Cerebellar cortex (tissue), 1 donor: Measurements from ENCODE around the gene CRYGS.
"Not testable (repeated sequence)": the region's sequence is repeated elsewhere in the genome, so short reads cannot be mapped to it uniquely, and the experiment has no call there.

Source experiments
- DNase-seq: peaks from one replicate; pipeline ENCODE4 v3.0.0-alpha.2; 2015; ENCODE audit warnings: low spot score

Gene CRYGS

GRCh38 chr3:186544281-186544680 is at the start of gene CRYGS:
TSS of gene CRYGS (minus strand) at chr3:186544380. CDS start at chr3:186544326, 54 bp downstream.
- DNase-seq: no peak

DNA sequence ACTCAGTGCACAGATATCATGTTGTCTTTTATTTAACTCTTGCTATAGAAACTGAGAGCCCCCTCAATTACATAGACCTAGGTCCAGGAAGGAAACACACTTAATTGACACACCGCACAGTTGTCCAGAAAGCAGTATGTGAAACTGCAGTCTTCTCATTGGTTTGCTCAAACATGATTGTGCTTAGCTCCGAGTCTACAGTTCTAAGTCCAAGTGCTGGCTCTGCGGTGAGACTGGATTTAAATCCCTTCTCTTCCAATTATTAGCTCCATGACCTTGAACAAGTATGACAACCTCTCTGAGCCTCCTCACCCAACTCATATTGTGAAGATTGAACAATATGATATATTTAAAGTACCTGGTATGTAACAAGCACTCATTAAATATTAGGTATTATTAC is 49.7 kb upstream of the CRYGS start:
- no peak for DNase-seq

GRCh38 chr3:186592682-186593081 is 48.5 kb upstream of the CRYGS start:
- DNase-seq: no peak

- DNase-seq: no peak
Measured at GRCh38 chr3:186590580-186591295, 46.6 kb upstream of the CRYGS start.

GRCh38 chr3:186589856-186590579 is 45.8 kb upstream of the CRYGS start:
- no peak for DNase-seq

DNA sequence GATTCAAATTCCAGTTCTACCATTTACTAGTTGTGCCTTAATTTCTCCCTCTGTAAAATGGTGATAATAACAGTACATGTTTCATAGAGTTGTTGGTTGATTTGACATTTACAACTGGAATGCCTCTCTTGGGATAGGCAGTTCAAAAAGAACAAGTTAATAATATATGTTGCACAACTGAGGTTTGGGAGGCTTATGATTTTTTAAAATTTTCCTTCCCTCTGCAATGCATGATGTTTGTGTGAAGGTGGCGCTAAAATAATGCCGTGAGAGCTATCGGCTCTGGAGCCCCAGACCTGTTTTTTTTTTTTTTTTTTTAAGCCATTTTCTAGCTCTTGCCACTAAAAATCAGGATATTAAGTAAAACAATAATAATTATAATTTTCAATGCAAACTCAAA is 44.9 kb upstream of the CRYGS start:
- no peak for DNase-seq

DNA sequence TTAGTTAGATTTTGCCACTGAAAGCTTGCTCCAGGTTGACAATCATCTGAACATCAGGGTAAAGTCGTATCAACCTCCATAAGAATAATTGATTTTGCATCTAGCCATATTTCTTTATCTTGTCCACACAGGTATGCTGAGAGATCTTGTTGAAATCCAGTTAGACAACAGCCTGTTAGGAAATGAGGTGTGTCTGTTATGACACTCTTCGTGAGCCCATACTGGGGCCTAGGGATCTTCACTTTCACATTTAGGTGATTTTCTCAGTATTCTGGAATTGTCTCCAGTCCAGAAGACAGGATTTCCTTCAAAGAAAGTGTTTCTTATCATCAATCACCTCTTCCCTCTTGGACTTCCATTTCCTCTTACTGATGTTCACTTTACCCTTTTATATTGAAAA is 44.5 kb upstream of the CRYGS start:
- DNase-seq: no peak

DNA sequence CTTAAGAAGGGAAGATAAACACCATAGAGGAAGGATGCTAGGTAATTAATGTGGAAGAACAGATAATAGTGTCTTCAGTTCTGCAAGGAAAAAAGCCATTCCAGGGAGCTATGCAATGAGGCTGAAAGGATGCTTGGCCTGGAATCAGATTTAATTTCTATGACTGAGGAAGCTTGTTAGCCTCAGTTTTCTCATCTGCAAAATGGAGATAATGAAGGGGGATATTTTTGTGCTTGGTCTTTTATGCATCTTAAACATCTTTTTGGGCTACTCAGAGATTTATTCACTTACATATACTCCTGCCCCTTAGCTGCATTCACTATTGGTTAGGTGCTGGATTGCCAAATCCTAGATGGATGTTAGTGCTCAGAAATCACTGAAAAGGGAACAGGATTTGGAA is 43.0 kb upstream of the CRYGS start:
- no peak for DNase-seq

GRCh38 chr3:186586245-186586644 is 42.1 kb upstream of the CRYGS start:
- DNase-seq: not testable (repeated sequence)

- DNase-seq: no peak
Measured at GRCh38 chr3:186583831-186584230, 39.7 kb upstream of the CRYGS start.

GRCh38 chr3:186582541-186582940 is 38.4 kb upstream of the CRYGS start:
- DNase-seq: no peak

DNA sequence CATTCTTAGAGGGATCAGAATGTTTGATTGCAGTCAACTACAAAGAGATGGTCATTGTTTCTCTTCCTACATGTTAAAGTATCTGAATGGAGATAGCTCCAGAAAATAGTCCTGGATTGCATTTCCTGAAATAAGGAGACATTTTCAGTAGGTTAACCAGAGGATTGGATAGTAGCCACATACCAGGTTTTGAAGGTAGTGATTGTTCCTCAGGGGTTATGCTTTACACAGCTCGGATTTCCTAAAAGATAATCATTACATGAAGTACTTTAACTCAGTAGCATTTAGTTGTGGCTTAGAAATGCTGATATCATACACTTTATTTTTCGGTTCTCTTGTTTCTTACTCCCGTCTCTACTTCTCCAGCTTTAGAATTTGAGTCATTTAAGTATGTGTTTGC is 36.6 kb upstream of the CRYGS start:
- no peak for DNase-seq

DNA sequence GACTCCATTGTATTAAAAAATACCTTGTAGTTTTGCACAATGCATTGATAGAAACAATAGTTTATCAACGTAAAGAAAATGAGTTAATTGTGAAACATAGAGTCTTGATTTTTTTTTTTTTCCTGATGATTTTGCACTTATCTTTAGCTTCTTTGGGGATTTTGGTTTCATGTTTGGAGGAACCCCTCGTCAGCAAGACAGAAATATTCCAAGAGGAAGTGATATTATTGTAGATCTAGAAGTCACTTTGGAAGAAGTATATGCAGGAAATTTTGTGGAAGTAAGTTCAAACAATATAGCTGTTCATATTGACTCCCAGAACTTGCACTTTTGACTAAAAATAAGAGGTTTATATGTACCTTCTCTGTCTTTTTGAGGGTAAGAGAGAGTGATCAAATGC is 33.3 kb upstream of the CRYGS start:
- DNase-seq: no peak

DNA sequence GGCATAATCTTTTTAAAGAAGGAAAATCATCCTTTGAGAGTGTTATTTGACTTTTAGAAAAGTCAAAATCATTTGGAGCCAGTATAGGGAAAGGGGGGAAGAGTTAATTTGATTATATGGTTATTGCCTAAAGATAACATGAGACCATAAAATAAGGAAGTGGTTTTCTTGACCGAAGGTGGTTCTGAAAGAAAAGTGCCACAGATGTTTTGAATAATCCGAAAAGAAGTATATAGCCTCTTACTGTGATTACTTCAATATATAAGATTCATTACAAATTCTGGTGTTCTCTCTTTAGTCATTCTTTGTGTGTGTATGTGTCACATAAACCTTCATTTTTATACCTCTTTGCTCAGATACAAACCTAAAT is 27.4 kb upstream of the CRYGS start:
- DNase-seq: no peak

- no peak for DNase-seq
Measured at GRCh38 chr3:186570941-186571643, 26.9 kb upstream of the CRYGS start.

GRCh38 chr3:186570096-186570940 is 26.1 kb upstream of the CRYGS start, which contains the start of gene DNAJB11:
TSS of gene DNAJB11 (plus strand) at chr3:186570720. CDS start at chr3:186570898, 178 bp downstream.
- DNase-seq: peak; percentile 100

DNA sequence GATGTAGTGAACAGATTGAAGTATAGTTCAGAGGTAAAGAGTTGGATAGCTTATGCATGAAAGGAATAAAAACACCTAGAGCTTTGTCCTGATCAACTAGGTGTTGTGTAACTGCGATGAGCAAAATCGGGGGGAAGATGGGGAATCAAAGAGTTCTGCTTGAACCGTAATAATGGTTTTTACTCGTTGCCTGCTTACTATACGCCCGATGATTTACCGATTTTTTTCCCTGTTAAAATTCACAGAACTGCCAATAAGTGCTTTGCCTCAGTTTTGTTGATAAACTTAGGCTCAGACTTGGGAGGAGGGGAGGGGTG is 25.6 kb upstream of the CRYGS start:
- no peak for DNase-seq

- not testable (repeated sequence) for DNase-seq
Measured at GRCh38 chr3:186569361-186569760, 25.2 kb upstream of the CRYGS start.

GRCh38 chr3:186567072-186567921 is 23.1 kb upstream of the CRYGS start, which contains the start of gene TBCCD1:
TSS of gene TBCCD1 (minus strand) at chr3:186567339. CDS start at chr3:186564329, 3,010 bp downstream.
- peak; percentile 91 for DNase-seq

DNA sequence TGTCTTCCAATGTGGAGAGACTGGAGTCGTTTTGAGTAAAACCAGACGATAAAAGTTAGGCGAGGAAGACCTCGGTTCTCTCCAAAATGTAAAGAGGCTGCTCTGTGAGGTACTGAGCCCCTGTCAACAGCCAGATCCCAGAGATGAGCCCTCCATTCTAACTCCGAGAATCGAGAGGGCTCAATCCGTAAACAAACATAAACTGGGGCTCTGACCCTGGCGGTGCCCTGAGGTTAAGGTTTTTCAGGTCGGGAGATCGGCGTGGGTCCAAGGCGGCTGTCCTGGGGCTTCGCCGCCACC is 22.5 kb upstream of the CRYGS start:
- DNase-seq: no peak

DNA sequence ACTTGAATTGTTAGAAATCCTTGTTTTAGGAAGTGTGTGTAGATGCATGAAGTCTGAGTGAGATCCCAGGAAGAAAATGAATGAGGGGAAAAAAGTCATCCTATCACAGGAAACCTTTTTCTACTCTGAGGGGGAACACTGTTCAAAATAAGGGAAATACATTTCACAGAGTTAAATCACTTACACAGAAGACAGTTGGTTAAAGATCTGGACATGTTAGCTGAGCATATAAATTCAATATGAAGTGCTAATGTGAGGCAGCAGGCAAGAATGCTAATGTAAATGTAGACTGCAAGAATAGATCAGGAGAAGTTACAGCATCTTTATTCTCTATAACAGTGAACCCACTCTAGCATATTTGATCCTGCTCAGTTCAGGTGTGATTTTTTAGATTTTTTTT is 20.4 kb upstream of the CRYGS start:
- no peak for DNase-seq
